ENCODE results near the gene PCP2.

Gene PCP2

GRCh38 chr19:7641290-7642276, 8.1 kb upstream of the PCP2 start:
- POLR2A ChIA-PET (ENCODE audit: low non-redundant PET), result interaction anchor here (0.6 kb wide), 1 partner anchor 20 kb away, joined by 3 read pairs; no protein-coding TSS in a partner anchor
- DNase-seq (ENCODE audit: low spot score), result no peak
- H3K27ac ChIP-seq, result no peak overlapping the region
- TF ChIP-seq CTCF (conservative IDR thresholded peaks at IDR 0.05; ENCODE audit: low read depth), result no peak
- CTCF ChIA-PET, result interaction anchor here (0.6 kb wide), 1 partner anchor 253 kb away, joined by 4 read pairs; no protein-coding TSS in a partner anchor

GRCh38 chr19:7640803-7641202, 7.3 kb upstream of the PCP2 start:
- TF ChIP-seq CTCF (conservative IDR thresholded peaks at IDR 0.05; ENCODE audit: low read depth), result no peak
- CTCF ChIA-PET, result interaction anchor here (0.6 kb wide), 1 partner anchor 252 kb away, joined by 4 read pairs; no protein-coding TSS in a partner anchor
- POLR2A ChIA-PET (ENCODE audit: low non-redundant PET), result interaction anchor here (0.6 kb wide), 1 partner anchor 20 kb away, joined by 3 read pairs; no protein-coding TSS in a partner anchor
- no peak for DNase-seq (ENCODE audit: low spot score)
- H3K27ac ChIP-seq, result no peak overlapping the region

GRCh38 chr19:7639863-7640348, 6.4 kb upstream of the PCP2 start:
- POLR2A ChIA-PET (ENCODE audit: low non-redundant PET), result no interaction called here

GRCh38 chr19:7638802-7639465, 5.4 kb upstream of the PCP2 start:
- DNase-seq (ENCODE audit: low spot score), result no peak
- ChIA-PET CTCF (interaction anchor here (0.9 kb wide), 1 partner anchor 14 kb away, joined by 3 read pairs; no protein-coding TSS in a partner anchor), POLR2A (ENCODE audit: low non-redundant PET) (no interaction called here)
- TF ChIP-seq CTCF (conservative IDR thresholded peaks at IDR 0.05; ENCODE audit: low read depth), result no peak
- H3K27ac ChIP-seq, result peak overlapping the region; percentile 51

More at GRCh38 chr19:7639863-7640348, 6.4 kb upstream of the PCP2 start:
- peak overlapping the region; percentile 51; the same call in 1 of the 2 replicates for H3K27ac ChIP-seq
- TF ChIP-seq CTCF (conservative IDR thresholded peaks at IDR 0.05; ENCODE audit: low read depth), result no peak
- CTCF ChIA-PET, result no interaction called here
- DNase-seq (ENCODE audit: low spot score), result no peak

- CTCF ChIA-PET, result interaction anchor here (0.5 to 1.2 kb wide), 2 partner anchors 162 to 163 kb away, joined by 6 to 8 read pairs; no protein-coding TSS in a partner anchor
- peak overlapping the region; percentile 71 for H3K27ac ChIP-seq
- POLR2A ChIA-PET (ENCODE audit: low non-redundant PET), result interaction anchor here (0.6 to 0.8 kb wide), 2 partner anchors 18 to 201 kb away, joined by 3 to 6 read pairs; no protein-coding TSS in a partner anchor
- DNase-seq (ENCODE audit: low spot score), result peak; percentile 19
- TF ChIP-seq CTCF (conservative IDR thresholded peaks at IDR 0.05; ENCODE audit: low read depth), result no peak
These were observed 4.1 kb upstream of the PCP2 start for GRCh38 chr19:7637374-7638256.

All from RWPE1 (cell line).